HG02981 (cell line): ENCODE measurements around the gene DNAH9.

Source experiments
- ATAC-seq: cut with Tn5 transposase; IDR thresholded peaks from one replicate; pipeline ENCODE4 v1.9.1; 2021; ENCODE audit warnings: mild to moderate bottlenecking, moderate library complexity; ENCODE audit not compliant: unreplicated experiment

Gene DNAH9

DNA sequence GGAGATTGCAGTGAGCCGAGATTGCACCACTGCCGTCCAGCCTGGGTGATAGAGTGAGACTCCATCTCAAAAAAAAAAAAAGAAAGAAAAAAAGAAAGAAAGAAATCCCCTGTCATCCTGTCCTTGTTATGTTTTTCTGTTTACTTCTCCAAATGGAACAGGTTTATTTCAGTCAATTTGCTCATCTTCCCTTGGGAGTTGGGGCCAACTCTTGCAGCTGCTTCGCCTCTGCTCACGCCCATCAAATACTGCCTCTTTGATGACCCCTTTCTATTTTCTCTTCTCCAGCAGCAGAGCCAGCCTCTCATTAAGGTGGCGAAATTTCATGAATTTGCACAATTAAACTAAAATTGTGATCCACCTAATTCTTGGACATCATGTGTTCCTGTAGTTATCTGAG lies 225.6 kb downstream of the DNAH9 start:
- no peak for ATAC-seq

DNA sequence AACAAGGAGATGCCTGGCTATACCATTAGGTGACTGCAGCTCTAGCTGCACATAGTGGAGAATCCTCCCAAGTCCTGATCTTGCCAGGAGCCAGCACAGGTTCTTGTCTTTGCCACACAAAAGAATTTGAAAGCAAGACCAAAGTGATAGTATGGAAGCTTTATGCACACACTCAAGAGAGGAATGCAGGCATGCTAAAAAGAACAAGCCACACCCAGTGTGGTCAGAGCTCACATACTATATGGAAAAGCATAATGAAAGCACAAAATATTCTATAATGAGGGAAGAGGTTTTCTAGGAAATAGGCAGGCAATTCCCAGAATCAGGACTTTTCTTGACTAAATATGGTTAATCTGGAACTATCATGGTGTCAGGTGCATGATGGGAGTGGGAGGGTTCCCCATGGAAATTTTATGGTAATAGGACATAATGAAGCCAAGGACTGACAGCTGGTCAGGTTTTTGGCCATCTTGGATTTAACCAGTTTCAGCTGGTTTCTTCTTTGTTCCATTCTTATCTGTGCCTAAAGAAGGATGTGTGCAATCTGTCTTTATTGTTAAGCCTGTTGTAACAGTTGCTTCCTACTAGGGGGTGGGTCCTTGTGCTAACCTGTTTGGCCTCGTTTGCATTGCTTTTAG lies 227.4 kb downstream of the DNAH9 start:
- no peak for ATAC-seq

DNA sequence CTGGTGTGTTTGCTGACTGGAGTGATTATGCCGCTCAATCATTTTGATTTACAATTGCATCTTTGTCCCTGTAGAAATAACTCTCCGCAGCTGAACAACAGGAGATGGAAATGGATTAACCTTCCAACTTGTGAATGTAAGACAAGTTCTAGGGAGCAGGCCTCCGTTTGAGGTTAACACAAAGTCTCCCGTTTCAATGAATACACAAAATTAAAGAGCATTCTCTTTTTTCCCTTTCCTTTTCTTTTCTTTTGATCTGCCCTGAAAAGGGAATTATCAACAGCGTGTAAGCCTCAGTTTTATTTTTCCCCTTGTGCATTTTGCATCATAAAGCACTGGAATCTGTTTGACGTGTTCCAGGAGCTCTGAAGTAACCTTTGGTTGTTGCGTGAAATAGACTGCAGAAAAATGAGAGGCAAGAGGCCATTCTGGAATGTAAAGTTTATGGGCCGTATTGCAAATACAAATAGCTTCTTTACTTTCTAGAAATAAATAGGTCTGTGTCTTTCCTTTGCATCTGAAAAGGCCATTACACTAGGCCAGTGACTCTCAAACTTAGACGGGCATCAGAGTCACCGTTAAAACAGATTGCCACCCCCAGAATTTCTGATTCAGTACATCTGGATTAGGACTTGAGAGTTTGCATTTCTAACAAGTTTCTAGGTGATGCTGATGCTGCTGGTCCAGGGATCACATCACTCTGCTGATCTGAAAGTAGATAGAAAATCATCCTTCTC lies 234.3 kb downstream of the DNAH9 start:
- ATAC-seq: no peak

DNA sequence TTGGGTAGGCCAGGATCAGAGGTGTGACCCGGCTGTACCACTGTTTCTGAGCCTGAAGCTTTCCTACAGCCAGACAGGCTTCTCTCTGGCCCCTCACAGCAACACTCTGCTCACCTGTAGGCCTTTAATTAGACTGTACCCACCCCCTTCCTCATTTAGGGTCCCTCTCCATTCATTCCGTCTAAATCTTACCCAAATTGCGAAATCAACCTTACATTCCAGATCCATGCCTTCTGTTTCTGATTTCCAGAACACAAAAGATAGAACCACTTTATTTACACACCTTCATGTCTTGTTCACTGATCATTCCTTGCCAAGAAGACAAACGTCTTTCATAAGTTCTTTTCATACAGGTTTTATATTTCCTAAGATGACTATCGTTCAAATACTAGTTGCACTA lies 238.2 kb downstream of the DNAH9 start:
- ATAC-seq: no peak

DNA sequence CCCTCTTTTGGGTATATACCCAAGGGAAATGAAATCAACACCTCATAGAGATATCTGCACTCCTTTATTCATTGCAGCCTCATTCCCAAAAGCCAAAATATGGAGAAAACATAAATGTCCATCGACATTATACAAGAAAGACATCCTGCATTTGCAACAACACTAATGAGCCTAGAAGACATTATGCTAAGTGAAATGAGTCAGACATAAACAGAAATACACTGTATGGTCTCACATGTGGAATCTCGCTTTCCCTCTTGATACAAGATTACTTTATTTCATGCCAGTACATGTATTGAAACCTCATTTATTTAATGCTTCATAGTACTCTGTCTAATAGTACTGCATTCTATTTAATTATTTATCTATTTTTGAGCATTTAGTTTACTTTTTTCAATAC lies 241.8 kb downstream of the DNAH9 start:
- ATAC-seq: no peak

DNA sequence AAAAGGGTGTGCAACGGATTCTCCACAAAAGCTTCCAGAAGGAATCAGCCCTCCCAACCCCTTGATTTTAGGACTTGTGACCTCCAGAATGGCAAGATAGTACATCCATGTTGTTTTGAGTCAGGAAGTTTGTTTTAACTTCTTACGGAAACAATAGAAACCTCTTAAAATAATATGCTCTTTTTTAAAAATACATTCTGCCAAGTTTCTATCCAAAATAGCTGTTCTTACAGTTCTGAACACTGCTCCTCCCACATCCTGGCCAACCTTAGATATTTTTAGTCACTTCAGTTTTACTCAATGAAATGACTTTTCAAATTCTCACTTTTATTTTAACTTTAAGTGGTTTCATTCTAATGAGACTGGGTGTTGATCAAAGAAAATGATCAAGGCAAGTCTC lies 242.6 kb downstream of the DNAH9 start:
- ATAC-seq: no peak

DNA sequence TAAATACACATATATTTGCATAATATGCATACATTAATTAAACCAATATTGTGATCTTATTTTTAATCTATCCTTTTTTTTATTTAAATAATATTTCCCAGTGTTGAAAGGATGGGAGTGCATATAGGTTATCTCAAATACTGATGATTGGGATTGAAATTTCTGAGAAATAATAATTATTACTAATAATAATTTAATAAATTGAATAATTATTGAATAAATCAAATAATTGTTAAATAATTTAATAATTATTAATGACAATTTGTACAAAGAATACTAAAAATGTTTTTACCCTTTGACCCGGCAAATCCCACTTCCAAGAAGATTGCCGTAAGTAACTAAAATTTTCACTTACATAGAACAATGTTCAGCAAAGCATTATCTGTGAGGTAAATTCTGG lies 250.1 kb downstream of the DNAH9 start:
- ATAC-seq: no peak

DNA sequence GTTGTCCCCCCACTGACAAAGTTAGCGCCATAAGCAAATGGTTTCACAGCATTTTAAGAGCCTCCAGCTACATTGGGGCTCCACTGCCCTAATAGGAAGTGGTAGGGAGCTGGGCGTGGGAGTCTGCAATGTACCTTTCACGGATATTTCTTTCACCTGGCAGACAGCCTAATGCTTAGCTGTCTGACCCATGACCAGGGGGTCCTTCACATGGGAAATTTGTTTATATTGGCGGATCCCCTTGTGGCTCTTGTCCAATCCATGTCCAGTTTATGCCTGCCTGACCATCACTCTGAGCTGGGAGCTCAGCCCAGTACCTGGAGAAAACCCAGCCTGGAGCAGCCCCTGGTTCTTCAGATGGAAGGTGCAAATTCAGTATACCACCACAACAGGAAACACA lies 254.0 kb downstream of the DNAH9 start:
- ATAC-seq: no peak

DNA sequence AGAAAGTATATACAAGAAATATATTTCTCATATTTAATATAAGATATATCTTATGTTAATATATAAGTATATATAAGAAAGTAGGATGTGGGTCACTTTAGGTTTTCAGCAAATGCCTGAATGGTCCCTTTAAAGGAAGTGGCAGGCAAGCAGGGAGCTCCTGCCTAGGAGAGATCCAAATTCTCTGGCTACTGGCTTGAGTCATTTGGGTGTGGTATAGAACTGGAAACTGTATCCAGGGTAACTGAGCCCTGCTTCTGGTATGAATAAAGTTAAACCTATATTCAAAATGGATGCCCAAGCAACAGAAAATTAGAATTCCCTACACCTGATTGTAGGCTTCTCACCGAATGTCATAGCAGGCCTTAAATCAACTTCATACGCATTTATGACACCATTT lies 254.6 kb downstream of the DNAH9 start:
- no peak for ATAC-seq

DNA sequence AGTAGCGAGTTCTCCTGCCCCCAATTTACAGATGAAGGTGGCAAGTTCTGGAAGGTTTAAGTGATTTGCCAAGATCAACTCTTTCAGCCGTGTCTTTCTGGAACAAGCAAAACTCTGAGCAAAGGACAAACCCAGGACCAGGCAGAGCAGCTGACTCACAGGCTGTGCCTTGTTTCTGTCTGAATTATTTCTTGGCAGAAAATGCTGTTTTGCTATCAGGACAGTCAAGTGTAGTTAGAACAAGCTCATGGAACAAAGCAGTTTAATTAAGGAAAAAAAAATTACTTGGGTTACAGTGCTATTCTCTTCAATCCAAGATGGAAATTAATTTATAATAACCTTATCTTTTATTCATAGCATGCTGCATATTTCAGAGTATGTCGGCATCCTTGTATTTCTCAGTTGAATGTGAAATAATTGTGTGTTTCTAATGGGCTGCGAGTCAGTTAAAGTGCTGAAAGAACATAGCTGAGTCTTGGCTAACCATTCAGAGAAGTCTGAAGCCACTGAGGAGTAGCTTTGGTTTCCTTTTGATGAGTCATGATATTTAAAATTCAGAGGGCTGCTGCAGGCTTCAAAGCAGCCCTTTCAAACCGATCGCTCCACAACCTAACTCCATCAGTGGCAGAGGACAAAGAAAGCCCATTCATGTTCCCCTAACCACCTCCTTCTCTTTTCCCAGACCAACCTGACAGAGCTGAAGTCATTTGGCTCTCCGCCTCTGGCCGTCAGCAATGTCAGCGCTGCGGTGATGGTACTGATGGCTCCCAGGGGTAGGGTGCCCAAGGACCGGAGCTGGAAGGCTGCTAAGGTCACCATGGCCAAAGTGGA lies 255.3 kb downstream of the DNAH9 start:
- no peak for ATAC-seq

DNA sequence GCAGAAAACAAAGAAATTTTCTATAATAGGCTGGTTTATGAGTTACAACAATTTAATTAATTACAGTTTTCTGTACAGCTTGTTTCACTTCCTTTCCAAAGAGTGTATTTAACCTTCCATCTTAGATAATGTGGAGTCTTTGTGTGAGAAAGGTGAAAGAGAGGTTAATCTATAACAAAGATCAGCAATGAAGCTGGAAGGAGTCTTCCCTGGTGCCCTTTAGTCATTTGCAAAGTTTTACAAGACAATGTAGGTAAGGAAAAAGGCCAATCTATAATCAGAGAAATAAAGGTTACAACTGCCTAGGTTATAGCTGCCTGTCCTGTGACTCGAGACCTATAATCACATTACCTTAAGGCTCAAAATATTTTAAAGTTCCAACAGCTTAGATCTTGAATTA lies 257.0 kb downstream of the DNAH9 start:
- ATAC-seq: no peak

DNA sequence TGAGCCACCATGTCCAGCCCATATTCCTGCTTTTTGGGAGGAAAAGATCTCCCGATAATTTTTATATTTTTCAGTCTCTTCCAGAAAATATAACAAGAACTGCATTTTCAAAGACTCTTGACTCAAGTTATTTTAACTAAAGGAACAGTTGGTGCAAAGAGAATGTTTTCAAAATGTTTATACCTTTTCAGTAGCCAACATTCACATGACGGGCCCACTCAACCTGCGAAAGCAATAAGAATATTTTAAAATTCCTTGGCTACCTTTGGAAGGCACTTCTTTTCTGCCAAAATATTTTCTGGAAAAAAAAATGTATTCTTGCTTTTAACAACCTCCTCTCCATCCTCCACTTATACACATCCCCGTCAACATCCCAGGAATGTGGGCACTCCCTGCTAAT lies 258.7 kb downstream of the DNAH9 start:
- no peak for ATAC-seq

DNA sequence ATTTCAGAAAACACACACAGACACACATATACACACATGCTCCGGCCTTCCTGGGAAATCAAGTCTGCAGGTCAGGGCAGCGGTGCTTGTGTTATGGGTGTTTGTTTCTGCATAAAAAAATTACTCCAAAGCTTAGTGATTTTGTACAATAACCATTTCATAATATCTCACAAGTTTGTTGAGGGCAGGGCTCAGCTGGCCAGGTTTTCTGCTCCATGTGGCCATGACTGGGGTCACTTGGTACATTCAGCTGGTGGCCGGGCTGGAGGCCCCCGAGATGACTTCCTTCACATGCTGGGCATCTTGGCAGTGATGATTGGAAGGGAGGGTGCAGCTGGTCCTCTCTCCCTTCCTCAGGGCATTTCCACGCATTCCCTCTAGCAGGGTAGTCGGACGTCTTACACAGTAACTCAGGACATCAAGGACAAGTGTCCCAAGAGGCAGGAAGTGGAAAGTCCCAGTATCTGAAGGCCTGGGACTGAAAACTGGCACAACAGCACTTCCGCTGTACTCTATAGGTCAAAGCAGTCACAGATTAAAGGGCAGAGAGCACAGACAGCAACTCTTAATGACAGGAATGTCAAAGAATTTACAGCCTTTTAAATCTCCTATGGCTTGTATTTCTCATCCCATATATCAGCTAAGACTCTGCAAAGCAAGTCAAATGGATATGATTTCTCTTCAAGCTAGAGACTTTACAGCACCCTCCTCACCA lies 271.6 kb downstream of the DNAH9 start:
- ATAC-seq: no peak

DNA sequence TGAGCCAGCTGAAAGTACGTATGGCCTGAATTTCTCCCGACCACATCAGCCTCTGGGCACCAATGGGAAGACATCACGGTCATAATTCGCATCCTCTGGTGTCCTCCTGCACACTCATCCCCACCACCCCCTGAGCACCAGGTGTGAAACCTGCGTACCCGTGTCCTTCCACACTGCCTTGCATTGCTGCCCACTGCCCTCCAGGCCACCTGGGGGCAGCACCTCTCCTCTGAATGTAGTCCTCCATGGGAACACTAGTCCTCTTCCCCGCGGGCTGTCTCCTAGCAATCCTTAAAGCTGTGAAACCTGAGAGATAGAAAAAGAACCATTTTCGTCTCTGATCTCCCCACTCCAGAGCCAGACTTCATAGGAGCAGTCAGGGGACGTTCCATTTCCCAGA lies 273.5 kb downstream of the DNAH9 start:
- ATAC-seq: no peak

DNA sequence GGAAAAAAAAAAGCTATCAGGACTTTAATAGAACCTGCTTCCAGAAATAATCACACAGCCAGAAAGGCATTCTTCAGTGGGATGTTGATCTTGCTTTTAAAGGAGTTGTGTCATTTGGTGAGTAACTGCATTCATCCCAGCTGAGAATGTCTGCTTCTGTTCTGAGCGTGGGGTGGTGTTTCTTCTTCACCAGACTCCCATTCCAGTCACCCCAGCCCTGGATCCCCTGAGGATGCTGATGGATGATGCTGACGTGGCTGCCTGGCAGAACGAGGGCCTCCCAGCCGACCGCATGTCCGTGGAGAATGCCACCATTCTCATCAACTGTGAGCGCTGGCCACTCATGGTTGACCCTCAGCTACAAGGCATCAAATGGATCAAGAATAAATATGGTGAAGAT lies 276.5 kb downstream of the DNAH9 start:
- no peak for ATAC-seq

DNA sequence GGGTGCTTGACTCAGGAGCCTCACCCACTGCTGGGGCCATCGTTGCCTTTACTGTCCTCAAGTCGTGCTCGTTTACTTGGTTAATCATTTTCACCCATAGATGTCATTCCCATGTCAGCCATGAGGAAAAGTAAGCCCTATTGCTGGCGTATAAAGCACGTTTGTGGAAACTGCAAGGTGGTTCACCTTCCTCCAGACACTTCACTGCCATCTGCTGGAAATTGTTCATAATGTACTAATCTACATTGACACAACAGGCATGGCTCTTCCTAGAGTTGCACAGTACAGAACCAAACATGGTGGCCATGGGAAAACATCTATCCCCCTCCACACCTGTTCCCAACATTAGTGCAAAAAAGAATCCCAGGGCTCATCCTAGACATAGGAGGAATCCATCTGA lies 282.4 kb downstream of the DNAH9 start:
- ATAC-seq: no peak

DNA sequence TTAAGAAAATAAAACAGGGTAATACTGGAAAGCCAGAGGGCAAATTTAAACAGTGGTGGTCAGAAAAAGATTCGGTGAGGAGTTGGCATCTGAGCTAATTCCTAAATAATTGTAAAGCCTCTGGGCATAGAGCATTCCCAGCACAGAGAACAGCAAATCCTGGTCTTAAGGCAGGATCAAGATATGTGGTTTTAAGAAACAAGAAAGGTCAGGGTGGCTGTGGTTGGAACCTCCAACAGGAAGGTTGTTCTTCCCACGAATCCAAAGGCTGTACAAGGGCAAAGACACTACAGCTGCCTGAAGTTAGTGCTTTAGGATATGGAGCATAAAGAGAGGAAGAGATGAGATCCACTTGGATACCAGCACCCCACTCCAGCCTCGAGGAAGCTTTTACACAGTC lies 284.4 kb downstream of the DNAH9 start:
- ATAC-seq: no peak

DNA sequence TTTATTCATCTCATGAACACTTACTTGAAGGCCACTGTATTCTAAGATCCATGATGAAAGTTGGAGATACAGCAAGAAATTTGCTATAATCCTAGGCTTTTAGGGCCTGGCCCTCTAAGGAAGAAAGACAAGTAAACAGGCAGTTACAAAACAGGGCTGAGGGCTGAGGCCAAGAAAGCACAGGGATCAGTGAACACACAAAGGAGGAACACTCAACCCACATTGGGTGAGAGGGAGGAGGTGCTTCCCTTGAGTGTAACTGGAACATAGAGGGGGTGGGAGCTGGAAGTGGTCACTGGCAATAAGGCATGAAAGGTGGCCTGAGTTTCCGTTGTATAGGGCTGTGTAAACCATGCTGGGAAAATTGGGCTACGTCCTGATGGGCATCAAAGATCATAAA lies 286.8 kb downstream of the DNAH9 start:
- ATAC-seq: no peak

DNA sequence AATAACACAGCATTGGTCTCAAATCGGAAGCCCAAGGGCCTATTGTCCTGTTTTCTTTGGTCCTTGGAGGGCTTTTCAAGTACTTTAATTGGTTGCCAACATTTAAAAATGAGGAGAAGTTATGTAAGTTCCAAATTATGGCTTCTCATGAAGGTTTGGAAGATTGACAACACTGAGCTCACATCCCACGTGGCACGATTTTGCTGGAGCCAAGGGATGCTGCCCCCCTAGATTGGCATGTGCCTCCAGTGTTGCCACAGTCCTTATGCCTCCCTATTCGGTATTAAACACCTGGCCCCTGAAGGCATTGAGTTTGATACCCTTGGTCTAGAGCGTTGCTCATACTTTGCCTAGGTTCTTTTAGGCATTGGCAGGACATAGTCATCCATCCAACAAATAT lies 291.0 kb downstream of the DNAH9 start:
- no peak for ATAC-seq

DNA sequence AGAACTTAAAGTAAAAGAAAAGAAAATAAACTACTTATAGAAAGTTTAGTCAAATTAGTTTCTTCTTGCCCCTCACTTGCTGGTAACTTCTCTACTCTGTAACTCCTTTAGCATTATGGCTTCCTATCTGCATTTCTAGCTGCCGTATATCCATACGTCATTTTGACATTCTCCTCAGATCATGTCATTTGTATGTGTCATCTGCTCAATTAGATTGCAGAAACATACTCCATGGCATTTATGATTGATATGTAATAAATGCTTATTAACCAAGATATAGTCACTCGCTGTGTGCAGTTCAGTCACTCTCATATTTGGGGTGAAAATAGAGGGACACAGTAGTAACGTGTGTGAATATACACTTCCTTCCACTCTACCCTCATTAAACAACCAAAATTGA lies 295.6 kb downstream of the DNAH9 start:
- no peak for ATAC-seq

DNA sequence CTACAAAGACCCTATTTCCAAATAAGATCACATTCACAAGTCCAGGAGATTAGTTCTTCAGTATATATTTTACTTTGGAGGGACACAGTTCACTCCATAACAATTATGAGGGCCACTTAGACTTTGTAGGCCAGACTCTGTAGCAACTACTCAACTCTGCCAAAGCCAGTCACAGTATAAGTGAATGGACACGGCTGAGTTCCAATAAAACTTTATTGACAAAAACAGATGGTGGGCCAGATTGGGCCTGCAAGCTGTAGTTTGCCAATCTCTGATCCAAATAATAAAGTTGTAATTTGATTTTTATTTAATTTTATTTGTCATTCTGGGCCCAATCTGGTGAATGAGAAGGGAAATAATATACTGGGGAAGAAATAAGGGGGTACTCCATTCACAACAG lies 297.9 kb downstream of the DNAH9 start:
- no peak for ATAC-seq
